OCI-LY7 (cell line): ENCODE data around the gene SHQ1.

ENCODE experiments used
- EZH2phosphoT487 ChIP-seq: fragments of 200-600 bp; sonication (generic); IDR thresholded peaks from 2 replicates; pipeline ENCODE4 v1.6.1; 2018; ENCODE audit warnings: low read depth, borderline replicate concordance, mild to moderate bottlenecking, mixed run types, antibody characterized with exemption, low read length, moderate library complexity, mixed read lengths
- TF ChIP-seq, protein P1 (sequence below): fragments of 200-600 bp; sonication (generic); conservative IDR thresholded peaks from 2 replicates; pipeline ENCODE4 v1.5.1; 2014; ENCODE audit warnings: mild to moderate bottlenecking, antibody characterized with exemption, low read length, moderate library complexity, mixed read lengths

DNA sequence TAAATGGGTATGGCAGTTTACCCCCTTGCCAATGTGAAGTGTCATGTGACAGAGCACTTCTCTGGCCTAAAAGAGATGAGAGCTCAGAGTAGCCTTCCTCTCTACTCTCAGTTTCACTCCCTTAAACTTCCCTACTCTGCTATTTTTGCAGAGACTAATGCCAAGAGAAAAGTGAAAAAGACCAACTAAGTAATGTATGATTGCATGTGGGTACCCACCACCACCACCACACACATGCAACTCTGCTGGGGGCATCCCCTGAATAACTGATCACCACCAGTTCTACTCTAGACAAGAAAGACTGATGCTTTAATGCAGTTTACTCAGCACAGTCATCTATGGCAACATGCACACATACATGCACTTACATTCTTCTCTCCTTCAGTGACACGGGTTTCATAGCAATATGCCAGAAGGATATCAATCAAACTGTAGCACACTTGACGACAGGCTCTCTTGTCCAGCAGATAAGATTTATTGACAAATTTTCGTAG lies 31.3 kb downstream of the SHQ1 start:
- TF ChIP-seq, protein P1, sequence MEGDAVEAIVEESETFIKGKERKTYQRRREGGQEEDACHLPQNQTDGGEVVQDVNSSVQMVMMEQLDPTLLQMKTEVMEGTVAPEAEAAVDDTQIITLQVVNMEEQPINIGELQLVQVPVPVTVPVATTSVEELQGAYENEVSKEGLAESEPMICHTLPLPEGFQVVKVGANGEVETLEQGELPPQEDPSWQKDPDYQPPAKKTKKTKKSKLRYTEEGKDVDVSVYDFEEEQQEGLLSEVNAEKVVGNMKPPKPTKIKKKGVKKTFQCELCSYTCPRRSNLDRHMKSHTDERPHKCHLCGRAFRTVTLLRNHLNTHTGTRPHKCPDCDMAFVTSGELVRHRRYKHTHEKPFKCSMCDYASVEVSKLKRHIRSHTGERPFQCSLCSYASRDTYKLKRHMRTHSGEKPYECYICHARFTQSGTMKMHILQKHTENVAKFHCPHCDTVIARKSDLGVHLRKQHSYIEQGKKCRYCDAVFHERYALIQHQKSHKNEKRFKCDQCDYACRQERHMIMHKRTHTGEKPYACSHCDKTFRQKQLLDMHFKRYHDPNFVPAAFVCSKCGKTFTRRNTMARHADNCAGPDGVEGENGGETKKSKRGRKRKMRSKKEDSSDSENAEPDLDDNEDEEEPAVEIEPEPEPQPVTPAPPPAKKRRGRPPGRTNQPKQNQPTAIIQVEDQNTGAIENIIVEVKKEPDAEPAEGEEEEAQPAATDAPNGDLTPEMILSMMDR: no peak
- TF ChIP-seq EZH2phosphoT487: no peak
